Osteocyte (in vitro differentiated cells): ENCODE measurements around the gene EPHX1. TPM values are rescaled to one million over a fixed set of nuclear protein-coding genes. Genes with fewer than 3 reads are reported as not detected.

Source experiments
- DNase-seq: peaks from one replicate; pipeline ENCODE4 v3.0.0; 2021; ENCODE audit warnings: mixed read lengths; ENCODE audit not compliant: unreplicated experiment; ENCODE audit errors: extremely low spot score
- H3K27ac Mint-ChIP-seq: one replicate; pipeline ENCODE4 v1.8.0; 2021; ENCODE audit warnings: mild to moderate bottlenecking, mixed read lengths; ENCODE audit not compliant: unreplicated experiment
- H3K27me3 Mint-ChIP-seq: one replicate; pipeline ENCODE4 v1.8.0; 2021; ENCODE audit warnings: mixed read lengths; ENCODE audit not compliant: unreplicated experiment
- H3K36me3 Mint-ChIP-seq: one replicate; pipeline ENCODE4 v1.8.0; 2021; ENCODE audit warnings: mixed read lengths; ENCODE audit not compliant: unreplicated experiment
- H3K4me1 Mint-ChIP-seq: one replicate; pipeline ENCODE4 v1.8.0; 2021; ENCODE audit warnings: mixed read lengths; ENCODE audit not compliant: unreplicated experiment
- H3K4me3 Mint-ChIP-seq: one replicate; pipeline ENCODE4 v1.8.0; 2021; ENCODE audit warnings: mild to moderate bottlenecking, moderate library complexity, mixed read lengths; ENCODE audit not compliant: unreplicated experiment
- H3K9me3 Mint-ChIP-seq: one replicate; pipeline ENCODE4 v1.8.0; 2021; ENCODE audit warnings: mixed read lengths; ENCODE audit not compliant: unreplicated experiment
- CTCF ChIP-seq: fragments of 200-600 bp; sonication (generic); IDR thresholded peaks from 2 replicates; pipeline ENCODE4 v1.5.0; 2021; ENCODE audit warnings: antibody characterized with exemption, mild to moderate bottlenecking, moderate library complexity
- total RNA-seq: library from RNA; stranded (reverse); gene quantifications from 2 replicates; pipeline ENCODE4 v1.2.1, GENCODE V29; 2021

The EPHX1 gene
- total RNA-seq, 1 donor from 2014 or later, result 32.3 TPM

DNA sequence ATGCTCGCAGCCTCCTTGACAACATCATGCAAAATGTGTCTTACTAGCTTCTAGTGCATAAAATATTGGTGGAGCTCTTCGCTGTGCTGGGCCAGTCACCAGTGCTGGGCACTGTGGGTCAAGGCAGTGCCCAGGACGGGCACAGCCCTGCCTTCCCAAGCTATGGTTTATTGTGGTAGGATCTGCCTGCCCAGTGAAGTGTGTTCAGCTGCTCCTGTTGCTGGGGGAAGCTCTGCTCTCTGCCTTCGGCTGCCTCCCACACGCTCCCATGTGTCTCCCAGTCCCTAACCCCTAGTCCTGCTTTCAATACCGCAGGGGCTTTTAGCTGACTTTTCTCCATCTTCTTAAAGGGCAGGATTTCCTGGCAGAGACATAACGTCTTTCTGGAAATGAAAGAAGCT is 15.7 kb downstream of the EPHX1 start:
- H3K4me1 Mint-ChIP-seq, result peaks cover under 1% of the 10 kb centered on the region
- no peaks in the 10 kb centered on the region for H3K9me3 Mint-ChIP-seq
- no peaks in the 10 kb centered on the region for H3K27me3 Mint-ChIP-seq
- H3K4me3 Mint-ChIP-seq, result no peak overlapping the region
- no peak overlapping the region for H3K27ac Mint-ChIP-seq
- no peak for DNase-seq
- no peak for TF ChIP-seq CTCF
- peaks cover 7% of the 10 kb centered on the region for H3K36me3 Mint-ChIP-seq

GRCh38 chr1:225827076-225827475 is 17.2 kb downstream of the EPHX1 start:
- DNase-seq, result no peak
- no peaks in the 10 kb centered on the region for H3K9me3 Mint-ChIP-seq
- TF ChIP-seq CTCF, result no peak
- H3K27me3 Mint-ChIP-seq, result no peaks in the 10 kb centered on the region
- H3K4me1 Mint-ChIP-seq, result no peaks in the 10 kb centered on the region
- H3K36me3 Mint-ChIP-seq, result peaks cover 10% of the 10 kb centered on the region
- H3K4me3 Mint-ChIP-seq, result no peak overlapping the region
- no peak overlapping the region for H3K27ac Mint-ChIP-seq

GRCh38 chr1:225828706-225829345 is 18.9 kb downstream of the EPHX1 start:
- peaks cover 11% of the 10 kb centered on the region for H3K36me3 Mint-ChIP-seq
- H3K9me3 Mint-ChIP-seq, result no peaks in the 10 kb centered on the region
- H3K27ac Mint-ChIP-seq, result no peak overlapping the region
- H3K4me3 Mint-ChIP-seq, result no peak overlapping the region
- no peak for DNase-seq
- no peaks in the 10 kb centered on the region for H3K27me3 Mint-ChIP-seq
- TF ChIP-seq CTCF, result no peak
- no peaks in the 10 kb centered on the region for H3K4me1 Mint-ChIP-seq

- peaks cover 14% of the 10 kb centered on the region for H3K36me3 Mint-ChIP-seq
- TF ChIP-seq CTCF, result no peak
- H3K27me3 Mint-ChIP-seq, result no peaks in the 10 kb centered on the region
- no peak overlapping the region for H3K4me3 Mint-ChIP-seq
- DNase-seq, result no peak
- H3K4me1 Mint-ChIP-seq, result peaks cover 13% of the 10 kb centered on the region
- H3K27ac Mint-ChIP-seq, result no peak overlapping the region
- no peaks in the 10 kb centered on the region for H3K9me3 Mint-ChIP-seq
Observed at GRCh38 chr1:225830841-225831240, 20.9 kb downstream of the EPHX1 start.

- Mint-ChIP-seq H3K9me3 (no peaks in the 10 kb centered on the region), H3K4me3 (no peak overlapping the region), H3K4me1 (peaks cover 13% of the 10 kb centered on the region), H3K36me3 (peaks cover 12% of the 10 kb centered on the region), H3K27ac (peak overlapping the region; percentile 57), H3K27me3 (no peaks in the 10 kb centered on the region)
- DNase-seq, result no peak
- TF ChIP-seq CTCF, result no peak
Observed at GRCh38 chr1:225834417-225835329, 24.7 kb downstream of the EPHX1 start.
